ENCODE data around the gene TEAD1. TPM values are rescaled to one million over a fixed set of nuclear protein-coding genes. Genes with fewer than 3 reads are reported as not detected.

TEAD1 gene
- total and polyA plus RNA-seq, 10 of the 15 experiments (the other 5 are each of a cell fraction or from before 2014, with no cell fraction given), result 0.01 to 0.59 (median 0.04) TPM; not detected in 6

GRCh38 chr11:12979928-12980689, 305.9 kb downstream of the TEAD1 start:
- FAIRE-seq (no peak), DNase-seq (ENCODE audit: low read depth, low spot score) (no peak), ATAC-seq (no peak)
- no peak overlapping the region for H3K4me2 ChIP-seq (ENCODE audit: control insufficient read depth, insufficient read depth)
- H4K20me1 ChIP-seq (ENCODE audit: control insufficient read depth, insufficient read depth), result no peaks in the 10 kb centered on the region
- BruUV-seq (replicated peaks), result no TSS peak
- intact Hi-C loops (cut with micrococcal nuclease; ENCODE audit: unreplicated experiment) (no loop called here), in situ Hi-C loops (cut with MboI) (no loop called here)
- H3K4me1 ChIP-seq (ENCODE audit: control insufficient read depth, insufficient read depth, low read length), result no peaks in the 10 kb centered on the region
- H3K36me3 ChIP-seq (ENCODE audit: control insufficient read depth in 2 of 2, insufficient read depth in 2 of 2, low read length in 1 of 2), result no peaks in the 10 kb centered on the region
- ChIA-PET SMC1A (ENCODE audit: uncharacterized antibody, unreplicated experiment) (interaction anchor here (0.6 to 1.9 kb wide), 7 partner anchors 8 to 206 kb away, joined by 3 to 7 read pairs (median 3); no protein-coding TSS in a partner anchor), POLR2A (interaction anchor here (0.7 to 1.2 kb wide), 2 partner anchors 11 to 184 kb away, joined by 3 read pairs; no protein-coding TSS in a partner anchor), RAD21 (ENCODE audit: unreplicated experiment) (interaction anchor here (0.6 kb wide), 1 partner anchor 172 kb away, joined by 3 read pairs; no protein-coding TSS in a partner anchor), CTCF (interaction anchor here (1.1 to 1.5 kb wide), 2 partner anchors 170 to 173 kb away, joined by 3 to 6 read pairs; no protein-coding TSS in a partner anchor)
- no peak overlapping the region for H2AFZ ChIP-seq (ENCODE audit: control insufficient read depth, low read depth, low read length)
- H3K27me3 ChIP-seq (replicated peaks in 1 of 2; ENCODE audit: control insufficient read depth in 2 of 2, insufficient read depth in 2 of 2, low read length in 1 of 2), result no peaks in the 10 kb centered on the region
- TF ChIP-seq CHD2 (IDR thresholded peaks at IDR 0.05; ENCODE audit: borderline replicate concordance, low read depth, low read length) (no peak), BMI1 (IDR thresholded peaks at IDR 0.05; ENCODE audit: borderline replicate concordance) (no peak), CEBPB (IDR thresholded peaks at IDR 0.05; ENCODE audit: borderline replicate concordance in 1 of 2, low read depth in 2 of 2, low read length in 2 of 2) (no peak), MYB (IDR thresholded peaks at IDR 0.05; ENCODE audit: borderline replicate concordance, low read depth, low read length) (no peak), ZNF274 (IDR thresholded peaks at IDR 0.05; ENCODE audit: insufficient read depth, insufficient read length) (no peak), GABPA (IDR thresholded peaks at IDR 0.05; ENCODE audit: low read depth) (no peak), HCFC1 (IDR thresholded peaks at IDR 0.05; ENCODE audit: low read length) (no peak), YY1 (IDR thresholded peaks at IDR 0.05; ENCODE audit: low read depth, low read length) (no peak), NFXL1 (IDR thresholded peaks at IDR 0.05; ENCODE audit: borderline replicate concordance) (no peak), IKZF2 (IDR thresholded peaks at IDR 0.05) (no peak), TAF1 (IDR thresholded peaks at IDR 0.05; ENCODE audit: borderline replicate concordance, low read depth, low read length) (no peak), TCF3 (IDR thresholded peaks at IDR 0.05; ENCODE audit: borderline replicate concordance, insufficient read depth, low read depth, low read length) (no peak), ZNF207 (IDR thresholded peaks at IDR 0.05; ENCODE audit: borderline replicate concordance) (no peak), ATF7 (IDR thresholded peaks at IDR 0.05; ENCODE audit: low read depth) (no peak), BCL11A (IDR thresholded peaks at IDR 0.05; ENCODE audit: low read depth, low read length) (no peak)
- H3K9ac ChIP-seq (ENCODE audit: control insufficient read depth, insufficient read depth, low read length), result no peak overlapping the region
- no peak overlapping the region for H3K27ac ChIP-seq (ENCODE audit: control insufficient read depth, insufficient read depth)
- no peaks in the 10 kb centered on the region for H3K79me2 ChIP-seq (ENCODE audit: control insufficient read depth, insufficient read depth, low read length)
- H3K4me3 ChIP-seq, result no peak overlapping the region
- WGBS (ENCODE audit: insufficient coverage, insufficient replicate concordance, low lambda C conversion rate, missing lambda C conversion rate), result 27% methylated on average over 8 of the region's 8 CpGs
- no peaks in the 10 kb centered on the region for H3K9me3 ChIP-seq (replicated peaks; ENCODE audit: control insufficient read depth, insufficient read depth, low read length)
